Coronary artery (tissue), 2 donors: Measurements from ENCODE around the gene GRID1.

Experiments
- DNase-seq: peaks from one replicate; pipeline ENCODE4 v3.0.0-alpha.2; 2017; ENCODE audit warnings: low spot score
- H3K27ac ChIP-seq, 2 donors: fragments of 200-600 bp; sonication (generic); one replicate each; pipeline ENCODE4 v1.5.1; 2016 to 2019
- H3K4me3 ChIP-seq: fragments of 200-600 bp; sonication (generic); 2 replicates; pipeline ENCODE4 v1.5.1; 2016; ENCODE audit warnings: mild to moderate bottlenecking, moderate library complexity
- TF ChIP-seq, protein P1 (sequence below): fragments of 200-600 bp; sonication (generic); IDR thresholded peaks from one replicate; pipeline ENCODE4 v1.5.1; 2019; ENCODE audit warnings: antibody characterized with exemption

The GRID1 gene

DNA sequence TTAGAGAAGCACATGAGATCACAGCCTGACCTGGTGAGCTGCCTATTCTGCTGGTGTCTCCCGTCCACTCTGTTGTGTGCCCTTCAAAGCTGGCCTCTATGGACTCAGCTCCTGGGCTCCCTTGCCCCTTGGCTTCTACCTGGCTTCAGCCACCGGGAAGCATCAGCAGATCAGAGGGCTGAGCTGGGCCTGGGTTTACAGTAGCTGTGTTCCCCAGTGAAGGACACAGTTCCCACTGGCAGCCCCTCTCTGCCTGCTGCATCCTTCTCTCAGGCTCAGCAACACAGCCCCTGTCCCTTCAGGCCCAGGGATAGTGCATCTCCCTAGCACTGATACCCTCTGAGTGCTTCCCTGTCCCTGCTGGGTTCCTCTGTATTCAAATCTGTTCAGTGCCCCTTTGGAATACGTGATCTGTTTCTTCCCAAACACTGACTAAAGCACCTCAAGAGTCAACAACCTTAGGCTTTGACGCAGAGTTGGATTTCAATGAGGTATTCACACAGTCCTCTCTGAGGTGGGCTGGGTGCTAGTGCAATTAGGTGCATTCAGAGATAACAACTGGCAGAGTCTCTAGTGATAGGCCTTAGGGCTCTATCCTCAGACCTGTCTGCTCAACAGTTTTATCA is 109.8 kb downstream of the GRID1 start:
- TF ChIP-seq, protein P1, sequence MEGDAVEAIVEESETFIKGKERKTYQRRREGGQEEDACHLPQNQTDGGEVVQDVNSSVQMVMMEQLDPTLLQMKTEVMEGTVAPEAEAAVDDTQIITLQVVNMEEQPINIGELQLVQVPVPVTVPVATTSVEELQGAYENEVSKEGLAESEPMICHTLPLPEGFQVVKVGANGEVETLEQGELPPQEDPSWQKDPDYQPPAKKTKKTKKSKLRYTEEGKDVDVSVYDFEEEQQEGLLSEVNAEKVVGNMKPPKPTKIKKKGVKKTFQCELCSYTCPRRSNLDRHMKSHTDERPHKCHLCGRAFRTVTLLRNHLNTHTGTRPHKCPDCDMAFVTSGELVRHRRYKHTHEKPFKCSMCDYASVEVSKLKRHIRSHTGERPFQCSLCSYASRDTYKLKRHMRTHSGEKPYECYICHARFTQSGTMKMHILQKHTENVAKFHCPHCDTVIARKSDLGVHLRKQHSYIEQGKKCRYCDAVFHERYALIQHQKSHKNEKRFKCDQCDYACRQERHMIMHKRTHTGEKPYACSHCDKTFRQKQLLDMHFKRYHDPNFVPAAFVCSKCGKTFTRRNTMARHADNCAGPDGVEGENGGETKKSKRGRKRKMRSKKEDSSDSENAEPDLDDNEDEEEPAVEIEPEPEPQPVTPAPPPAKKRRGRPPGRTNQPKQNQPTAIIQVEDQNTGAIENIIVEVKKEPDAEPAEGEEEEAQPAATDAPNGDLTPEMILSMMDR = no peak
- peak; percentile 41 for DNase-seq
- Histone ChIP-seq H3K27ac (no peak overlapping the region), H3K4me3 (no peak overlapping the region)

DNA sequence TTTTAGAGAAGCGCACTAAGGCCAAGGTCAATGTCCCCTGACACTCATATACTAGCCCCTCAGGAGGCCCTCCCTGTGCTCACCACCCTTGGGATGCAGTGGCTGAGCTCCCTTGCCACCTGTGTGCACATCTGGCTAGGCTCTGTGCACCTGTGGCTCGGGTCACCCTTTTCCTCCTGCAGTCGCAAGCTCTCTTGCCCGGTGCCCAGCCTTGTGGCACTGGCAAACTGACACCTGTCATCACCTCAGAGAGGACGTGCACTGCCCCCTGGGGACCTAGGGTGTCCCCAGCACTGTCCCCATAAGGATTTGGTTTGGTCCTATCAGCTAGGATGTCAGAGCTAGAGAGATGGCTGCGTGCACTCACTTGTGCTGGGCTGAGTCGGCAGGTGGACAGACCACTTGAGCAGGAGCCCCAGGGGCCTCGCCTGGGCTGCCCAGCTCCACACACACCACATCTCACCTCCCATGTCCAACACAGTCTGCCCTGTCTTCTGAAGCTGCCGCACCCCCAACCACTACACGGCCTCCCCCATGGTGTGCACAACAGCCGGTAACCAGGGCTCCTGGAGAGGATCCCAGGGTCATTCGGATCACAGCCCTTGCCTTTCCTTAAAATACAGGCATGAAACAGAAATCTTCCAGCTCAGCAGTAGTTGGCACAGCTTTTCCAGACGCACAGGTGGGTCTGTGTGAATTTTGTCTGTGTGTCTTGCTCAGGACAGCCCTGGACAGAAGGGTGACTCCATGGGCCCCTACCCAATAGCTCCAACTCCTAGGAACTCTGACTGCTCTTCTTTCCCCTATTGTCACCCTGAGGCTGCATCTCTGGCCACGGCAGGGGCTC is 111.0 kb downstream of the GRID1 start:
- DNase-seq = peak; percentile 66
- no peak overlapping the region for H3K4me3 ChIP-seq
- TF ChIP-seq, protein P1 = no peak
- H3K27ac ChIP-seq = no peak overlapping the region

DNA sequence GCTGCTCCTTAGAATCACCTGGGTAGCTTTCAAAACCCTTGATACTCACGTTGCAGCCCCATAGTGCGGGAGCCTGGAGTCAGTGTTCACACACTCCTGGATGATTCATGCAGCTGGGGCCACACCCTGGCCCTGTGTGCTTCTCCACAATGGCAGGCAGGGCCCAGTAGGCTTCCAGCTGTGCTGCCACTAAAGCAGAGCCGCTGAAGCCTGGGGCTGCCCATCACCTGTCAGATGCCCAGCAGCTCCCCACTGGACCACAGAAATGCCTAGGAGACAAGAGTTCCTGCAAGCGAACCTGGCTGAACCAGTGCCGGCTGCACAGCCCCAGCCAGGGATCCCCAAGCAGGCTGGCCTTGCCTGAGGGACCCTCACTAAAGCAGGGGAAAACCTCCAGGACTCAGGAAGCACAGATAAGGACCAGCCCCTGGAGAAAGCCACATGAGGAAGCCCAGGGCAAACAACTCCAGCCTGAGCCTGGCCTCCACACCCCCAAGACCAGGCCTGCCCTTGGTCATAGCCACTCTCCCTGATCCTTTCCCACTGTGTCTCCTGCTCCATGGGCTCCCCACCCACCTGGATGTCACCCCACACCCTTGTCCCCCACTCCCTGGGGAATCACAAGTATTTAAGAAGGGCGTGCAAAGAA is 111.9 kb downstream of the GRID1 start:
- no peak overlapping the region for H3K4me3 ChIP-seq
- peak; percentile 64 for DNase-seq
- TF ChIP-seq, protein P1 = no peak
- H3K27ac ChIP-seq = no peak overlapping the region

DNA sequence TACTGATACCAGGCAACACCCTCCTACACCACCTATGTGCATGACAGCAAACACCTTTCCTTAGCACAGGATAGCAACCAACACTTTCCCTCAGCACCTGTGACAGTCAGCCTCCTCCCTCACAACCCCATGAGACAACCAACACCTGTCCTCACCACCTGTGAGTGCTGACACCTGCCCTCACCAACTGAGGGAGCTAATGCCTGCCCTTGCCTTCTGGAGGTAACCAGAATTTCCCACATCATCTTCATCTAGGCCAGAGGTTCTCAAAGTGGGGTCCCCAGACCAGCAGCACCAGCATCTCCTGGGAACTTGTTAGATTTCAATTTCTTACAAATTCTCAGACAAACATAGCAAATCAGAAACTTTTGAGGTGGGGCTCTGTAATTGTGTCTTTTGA is 112.5 kb downstream of the GRID1 start:
- TF ChIP-seq, protein P1 = no peak
- DNase-seq = peak; percentile 17
- no peak overlapping the region for H3K4me3 ChIP-seq
- no peak overlapping the region for H3K27ac ChIP-seq

DNA sequence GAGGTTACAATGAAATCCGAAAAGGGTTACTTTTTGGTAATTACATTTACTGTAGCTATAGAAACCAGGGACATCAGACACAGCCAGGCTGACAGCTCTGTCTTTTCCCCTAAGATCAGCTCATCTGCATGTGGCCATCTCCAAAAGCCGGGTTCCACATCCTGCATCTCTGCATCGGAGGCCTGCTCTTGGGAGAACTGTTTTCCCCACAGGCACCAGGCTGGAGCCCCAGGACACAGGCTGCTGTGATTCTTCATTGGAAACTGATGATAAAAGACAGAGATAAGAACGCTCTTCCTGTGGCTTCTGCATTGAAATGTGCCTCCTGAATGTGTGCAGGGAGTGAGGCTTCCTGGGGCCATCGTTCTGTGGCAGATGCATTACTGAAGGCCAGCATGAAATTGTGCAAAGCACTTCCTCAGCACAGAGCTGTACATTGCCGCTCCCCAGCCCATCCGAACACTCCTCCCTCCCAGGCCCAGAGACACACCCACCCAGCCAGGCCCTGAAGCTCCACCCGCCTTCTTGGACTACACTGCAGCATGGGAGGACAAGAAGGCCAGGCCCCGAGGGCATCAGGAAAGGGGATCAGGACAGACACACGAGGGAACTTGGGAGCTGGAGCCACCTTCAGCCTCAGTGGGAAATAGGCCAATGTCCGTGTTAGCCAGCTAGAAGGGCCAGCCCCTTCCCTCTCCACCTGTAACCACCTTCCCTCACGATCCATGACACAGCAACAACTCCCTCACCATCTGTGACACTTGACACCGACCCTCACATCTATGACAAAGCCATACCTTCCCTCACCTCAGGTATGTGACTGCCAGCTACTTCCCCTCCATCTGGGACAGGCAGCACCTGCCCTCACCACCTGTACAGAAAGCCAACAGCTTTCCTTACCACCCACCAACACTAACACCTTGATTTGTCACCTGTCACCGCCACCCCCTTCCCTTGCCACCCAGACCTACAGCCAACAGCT is 113.2 kb downstream of the GRID1 start:
- H3K4me3 ChIP-seq = no peak overlapping the region
- H3K27ac ChIP-seq = no peak overlapping the region
- TF ChIP-seq, protein P1 = no peak
- peak; percentile 50 for DNase-seq

DNA sequence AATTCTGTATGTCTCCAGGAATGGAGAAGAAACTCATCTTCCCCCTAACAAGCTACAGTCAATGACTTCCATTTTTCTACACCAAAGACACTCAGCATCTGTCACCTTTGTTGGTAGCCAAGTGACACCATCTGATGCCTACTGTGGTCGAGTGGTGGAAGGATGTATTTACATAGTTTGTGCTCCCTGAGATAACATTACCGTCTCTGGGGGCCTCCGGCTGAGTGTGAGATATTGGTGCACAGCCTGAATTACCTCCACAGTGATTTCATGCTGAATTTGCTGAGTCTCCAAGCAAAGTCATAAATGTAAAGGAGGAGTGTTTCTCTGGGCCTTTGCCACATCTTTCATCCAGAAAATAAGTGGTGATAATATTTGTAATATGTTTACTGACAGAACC is 114.0 kb downstream of the GRID1 start:
- Histone ChIP-seq H3K4me3 (no peak overlapping the region), H3K27ac (no peak overlapping the region)
- TF ChIP-seq, protein P1 = no peak
- DNase-seq = no peak
